H9 (cell line): ENCODE measurements around the gene PIP4K2A. TPM values are rescaled to one million over a fixed set of nuclear protein-coding genes. Genes with fewer than 3 reads are reported as not detected.

Experiments
- DNase-seq: peaks from one replicate; pipeline ENCODE4 v3.0.0-alpha.2; 2017
- H2AFZ ChIP-seq: one replicate; pipeline ENCODE4 v1.6.1; 2013; ENCODE audit warnings: mild to moderate bottlenecking, low read length, control low read depth, moderate library complexity
- H2AK5ac ChIP-seq: 2 replicates; pipeline ENCODE4 v1.6.1; 2013; ENCODE audit warnings: low read length, control low read depth, mixed read lengths; ENCODE audit not compliant: insufficient read length
- H2BK120ac ChIP-seq: one replicate; pipeline ENCODE4 v1.6.1; 2013; ENCODE audit warnings: low read depth, mild to moderate bottlenecking, low read length, control low read depth, inconsistent platforms; ENCODE audit not compliant: poor library complexity, severe bottlenecking
- H2BK12ac ChIP-seq: 2 replicates; pipeline ENCODE4 v1.6.1; 2013; ENCODE audit warnings: low read length, control low read depth, mixed read lengths, low read depth; ENCODE audit not compliant: insufficient read length
- H2BK15ac ChIP-seq: 2 replicates; pipeline ENCODE4 v1.6.1; 2013; ENCODE audit warnings: low read depth, low read length, control low read depth
- H2BK20ac ChIP-seq: one replicate; pipeline ENCODE4 v1.6.1; 2013; ENCODE audit warnings: low read depth, mild to moderate bottlenecking, low read length, control low read depth, inconsistent platforms; ENCODE audit not compliant: poor library complexity, severe bottlenecking
- H2BK5ac ChIP-seq: 2 replicates; pipeline ENCODE4 v1.6.1; 2013; ENCODE audit warnings: low read length, control low read depth, mixed read lengths; ENCODE audit not compliant: insufficient read length
- H3K14ac ChIP-seq: 2 replicates; pipeline ENCODE4 v1.6.1; 2013; ENCODE audit warnings: low read length, control low read depth; ENCODE audit not compliant: insufficient read depth
- H3K18ac ChIP-seq: 2 replicates; pipeline ENCODE4 v1.6.1; 2013; ENCODE audit warnings: low read depth, mild to moderate bottlenecking, mixed read lengths, low read length, control low read depth; ENCODE audit not compliant: insufficient read length
- H3K23ac ChIP-seq: 2 replicates; pipeline ENCODE4 v1.6.1; 2013; ENCODE audit warnings: low read length, control low read depth, mixed read lengths, low read depth; ENCODE audit not compliant: insufficient read length
- H3K23me2 ChIP-seq: 2 replicates; pipeline ENCODE4 v1.6.1; 2013; ENCODE audit warnings: low read depth, mild to moderate bottlenecking, mixed read lengths, low read length, control low read depth; ENCODE audit not compliant: insufficient read length, poor library complexity, severe bottlenecking
- H3K27ac ChIP-seq: 2 replicates; pipeline ENCODE4 v1.5.1; 2013; ENCODE audit warnings: low read length, control low read depth, mixed read lengths, low read depth; ENCODE audit not compliant: insufficient read length
- H3K27me3 ChIP-seq: 2 replicates; pipeline ENCODE4 v1.6.1; 2013; ENCODE audit warnings: low read length, control low read depth, inconsistent platforms; ENCODE audit not compliant: insufficient read depth
- H3K4ac ChIP-seq: 2 replicates; pipeline ENCODE4 v1.6.1; 2013; ENCODE audit warnings: low read depth, mild to moderate bottlenecking, control low read depth, inconsistent platforms, low read length, moderate library complexity
- H3K4me1 ChIP-seq: 2 replicates; pipeline ENCODE4 v1.6.1; 2013; ENCODE audit warnings: low read length, control low read depth, inconsistent platforms; ENCODE audit not compliant: insufficient read depth
- H3K4me2 ChIP-seq: 2 replicates; pipeline ENCODE4 v1.6.1; 2013; ENCODE audit warnings: low read length, control low read depth, mixed read lengths; ENCODE audit not compliant: insufficient read length, insufficient read depth
- H3K56ac ChIP-seq: 2 replicates; pipeline ENCODE4 v1.6.1; 2013; ENCODE audit warnings: low read depth, mild to moderate bottlenecking, mixed read lengths, low read length, control low read depth; ENCODE audit not compliant: insufficient read length
- H3K79me1 ChIP-seq: 2 replicates; pipeline ENCODE4 v1.6.1; 2013; ENCODE audit warnings: low read depth, mild to moderate bottlenecking, moderate library complexity, low read length, control low read depth, inconsistent platforms; ENCODE audit not compliant: insufficient read depth, poor library complexity, severe bottlenecking
- H3K79me2 ChIP-seq: 2 replicates; pipeline ENCODE4 v1.6.1; 2013; ENCODE audit warnings: low read length, control low read depth, inconsistent platforms; ENCODE audit not compliant: insufficient read depth
- H3K9ac ChIP-seq: 2 replicates; pipeline ENCODE4 v1.6.1; 2013; ENCODE audit warnings: low read length, control low read depth, mixed read lengths; ENCODE audit not compliant: insufficient read length; ENCODE audit errors: extremely low read depth
- H3K9me3 ChIP-seq: one replicate; pipeline ENCODE4 v1.6.1; 2013; ENCODE audit warnings: low read depth, low read length, inconsistent platforms; ENCODE audit not compliant: control insufficient read depth
- H3T11ph ChIP-seq: one replicate; pipeline ENCODE4 v1.6.1; 2013; ENCODE audit warnings: mild to moderate bottlenecking, low read length, control low read depth, inconsistent platforms
- H4K20me1 ChIP-seq: one replicate; pipeline ENCODE4 v1.6.1; 2013; ENCODE audit not compliant: control insufficient read depth, insufficient read length, insufficient read depth
- H4K5ac ChIP-seq: 2 replicates; pipeline ENCODE4 v1.6.1; 2013; ENCODE audit warnings: low read depth, mild to moderate bottlenecking, mixed read lengths, low read length, control low read depth; ENCODE audit not compliant: insufficient read length
- H4K8ac ChIP-seq: replicated peaks from 2 replicates; pipeline ENCODE4 v1.6.1; 2013; ENCODE audit warnings: low read length, control low read depth, mixed read lengths, low read depth; ENCODE audit not compliant: insufficient read length
- H4K91ac ChIP-seq: 2 replicates; pipeline ENCODE4 v1.6.1; 2013; ENCODE audit warnings: low read depth, mild to moderate bottlenecking, moderate library complexity, mixed read lengths, low read length, control low read depth; ENCODE audit not compliant: insufficient read length
- H3K27ac Mint-ChIP-seq, 3 experiments: 2 replicates in 2 of 3; 3 replicates in 1 of 3; pipeline ENCODE4 v1.8.0; 2020 to 2021; ENCODE audit warnings: mixed read lengths in 3 of 3, mild to moderate bottlenecking in 1 of 3, moderate library complexity in 1 of 3
- H3K27me3 Mint-ChIP-seq: 2 replicates; pipeline ENCODE4 v1.8.0; 2021; ENCODE audit warnings: low read depth, mild to moderate bottlenecking, moderate library complexity, mixed read lengths
- H3K36me3 Mint-ChIP-seq, 3 experiments: 2 replicates in 2 of 3; 3 replicates in 1 of 3; pipeline ENCODE4 v1.8.0; 2020 to 2021; ENCODE audit warnings: low read depth in 3 of 3, mixed read lengths in 3 of 3; ENCODE audit not compliant: insufficient read depth in 1 of 3
- H3K4me1 Mint-ChIP-seq, 2 experiments: 2 replicates each; pipeline ENCODE4 v1.8.0; 2020; ENCODE audit warnings: mixed read lengths in 2 of 2
- H3K4me3 Mint-ChIP-seq, 2 experiments: 2 replicates in 1 of 2; 3 replicates in 1 of 2; pipeline ENCODE4 v1.8.0; 2020 to 2021; ENCODE audit warnings: mild to moderate bottlenecking in 2 of 2, mixed read lengths in 2 of 2, moderate library complexity in 1 of 2
- H3K9me3 Mint-ChIP-seq, 2 experiments: 2 replicates in 1 of 2; 3 replicates in 1 of 2; pipeline ENCODE4 v1.8.0; 2020; ENCODE audit warnings: mild to moderate bottlenecking in 2 of 2, mixed read lengths in 2 of 2, moderate library complexity in 1 of 2
- WGBS: extraction: QIAGEN DNeasy Blood & Tissue Kit; methylation state at CpG from one replicate; pipeline ENCODE4 v1.1.7; 2013; ENCODE audit warnings: missing lambda C conversion rate, low lambda C conversion rate, mixed read lengths; ENCODE audit not compliant: insufficient read length; ENCODE audit errors: extremely low coverage; 5-methylcytosine and 5-hydroxymethylcytosine counted together
- total RNA-seq: library from RNA; stranded (reverse); gene quantifications from 2 replicates; pipeline ENCODE4 v1.2.1, GENCODE V29; 2021
- TF ChIP-seq, protein P1 (sequence below): fragments of 200-600 bp; sonication (generic); conservative IDR thresholded peaks from 3 replicates; pipeline ENCODE4 v1.8.0; 2021; ENCODE audit warnings: antibody characterized with exemption, mild to moderate bottlenecking

PIP4K2A gene
- total RNA-seq, 1 experiment from 2014 or later = 33.6 TPM

DNA sequence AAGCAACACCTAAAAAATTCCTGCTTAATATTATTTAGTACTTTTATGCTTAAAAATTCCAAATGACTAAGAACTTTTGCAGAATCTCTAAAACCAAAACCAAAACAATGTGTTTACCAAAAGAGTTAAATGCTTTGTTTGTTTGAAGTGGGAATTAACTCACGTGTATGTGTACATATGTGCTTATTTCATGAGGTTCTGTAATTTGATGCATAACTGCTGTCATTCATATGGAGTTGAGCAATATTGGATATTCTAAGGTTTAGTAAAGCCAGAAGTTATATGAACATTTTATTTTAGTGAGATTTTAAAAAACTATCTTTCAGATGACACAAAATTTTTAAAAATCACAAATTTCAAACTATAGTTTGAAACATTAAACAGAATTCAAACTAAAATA lies 157.1 kb downstream of the PIP4K2A start:
- Mint-ChIP-seq H3K9me3 (no peaks in the 10 kb centered on the region), H3K4me1 (peaks cover 6 to 10% of the 10 kb centered on the region in 2 experiments)
- WGBS = no CpG with 5 or more reads among the region's 1 CpG

More for the DNA sequence above, 157.1 kb downstream of the PIP4K2A start:
- H2BK120ac ChIP-seq = no peak overlapping the region
- H3T11ph ChIP-seq = no peak overlapping the region
- H3K27me3 Mint-ChIP-seq = no peaks in the 10 kb centered on the region
- H3K23me2 ChIP-seq = no peaks in the 10 kb centered on the region
- H2BK15ac ChIP-seq = no peak overlapping the region
- H4K20me1 ChIP-seq = no peaks in the 10 kb centered on the region
- H3K4ac ChIP-seq = no peak overlapping the region
- no peaks in the 10 kb centered on the region for H3K79me2 ChIP-seq
- no peak overlapping the region for H2BK5ac ChIP-seq
- no peak overlapping the region for H3K9ac ChIP-seq
- H3K27me3 ChIP-seq = no peaks in the 10 kb centered on the region
- no peak overlapping the region for H2AK5ac ChIP-seq
- no peak for DNase-seq
- H4K5ac ChIP-seq = no peak overlapping the region
- no peaks in the 10 kb centered on the region for H3K79me1 ChIP-seq
- no peak overlapping the region for H3K4me2 ChIP-seq
- no peaks in the 10 kb centered on the region for H3K36me3 Mint-ChIP-seq
- no peak overlapping the region for H3K18ac ChIP-seq
- TF ChIP-seq, protein P1, sequence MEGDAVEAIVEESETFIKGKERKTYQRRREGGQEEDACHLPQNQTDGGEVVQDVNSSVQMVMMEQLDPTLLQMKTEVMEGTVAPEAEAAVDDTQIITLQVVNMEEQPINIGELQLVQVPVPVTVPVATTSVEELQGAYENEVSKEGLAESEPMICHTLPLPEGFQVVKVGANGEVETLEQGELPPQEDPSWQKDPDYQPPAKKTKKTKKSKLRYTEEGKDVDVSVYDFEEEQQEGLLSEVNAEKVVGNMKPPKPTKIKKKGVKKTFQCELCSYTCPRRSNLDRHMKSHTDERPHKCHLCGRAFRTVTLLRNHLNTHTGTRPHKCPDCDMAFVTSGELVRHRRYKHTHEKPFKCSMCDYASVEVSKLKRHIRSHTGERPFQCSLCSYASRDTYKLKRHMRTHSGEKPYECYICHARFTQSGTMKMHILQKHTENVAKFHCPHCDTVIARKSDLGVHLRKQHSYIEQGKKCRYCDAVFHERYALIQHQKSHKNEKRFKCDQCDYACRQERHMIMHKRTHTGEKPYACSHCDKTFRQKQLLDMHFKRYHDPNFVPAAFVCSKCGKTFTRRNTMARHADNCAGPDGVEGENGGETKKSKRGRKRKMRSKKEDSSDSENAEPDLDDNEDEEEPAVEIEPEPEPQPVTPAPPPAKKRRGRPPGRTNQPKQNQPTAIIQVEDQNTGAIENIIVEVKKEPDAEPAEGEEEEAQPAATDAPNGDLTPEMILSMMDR = no peak
- no peak overlapping the region for H2AFZ ChIP-seq
- H4K8ac ChIP-seq = no peak overlapping the region
- H3K4me3 Mint-ChIP-seq = no peak overlapping the region
- no peak overlapping the region for H2BK20ac ChIP-seq
- no peak overlapping the region for H3K27ac Mint-ChIP-seq
- H4K91ac ChIP-seq = no peak overlapping the region
- H3K27ac ChIP-seq = no peak overlapping the region
- H3K14ac ChIP-seq = no peak overlapping the region
- no peak overlapping the region for H3K56ac ChIP-seq
- no peaks in the 10 kb centered on the region for H3K4me1 ChIP-seq
- H3K23ac ChIP-seq = no peak overlapping the region
- H3K9me3 ChIP-seq = no peaks in the 10 kb centered on the region
- H2BK12ac ChIP-seq = no peak overlapping the region
